ENCODE results near the gene NFAT5. TPM values are rescaled to one million over a fixed set of nuclear protein-coding genes. Genes with fewer than 3 reads are reported as not detected.

The NFAT5 gene
- total and polyA plus RNA-seq, 9 of the 15 experiments (the other 6 are each of a cell fraction or from before 2014, with no cell fraction given), result 0.78 to 20.5 (median 12.4) TPM

DNA sequence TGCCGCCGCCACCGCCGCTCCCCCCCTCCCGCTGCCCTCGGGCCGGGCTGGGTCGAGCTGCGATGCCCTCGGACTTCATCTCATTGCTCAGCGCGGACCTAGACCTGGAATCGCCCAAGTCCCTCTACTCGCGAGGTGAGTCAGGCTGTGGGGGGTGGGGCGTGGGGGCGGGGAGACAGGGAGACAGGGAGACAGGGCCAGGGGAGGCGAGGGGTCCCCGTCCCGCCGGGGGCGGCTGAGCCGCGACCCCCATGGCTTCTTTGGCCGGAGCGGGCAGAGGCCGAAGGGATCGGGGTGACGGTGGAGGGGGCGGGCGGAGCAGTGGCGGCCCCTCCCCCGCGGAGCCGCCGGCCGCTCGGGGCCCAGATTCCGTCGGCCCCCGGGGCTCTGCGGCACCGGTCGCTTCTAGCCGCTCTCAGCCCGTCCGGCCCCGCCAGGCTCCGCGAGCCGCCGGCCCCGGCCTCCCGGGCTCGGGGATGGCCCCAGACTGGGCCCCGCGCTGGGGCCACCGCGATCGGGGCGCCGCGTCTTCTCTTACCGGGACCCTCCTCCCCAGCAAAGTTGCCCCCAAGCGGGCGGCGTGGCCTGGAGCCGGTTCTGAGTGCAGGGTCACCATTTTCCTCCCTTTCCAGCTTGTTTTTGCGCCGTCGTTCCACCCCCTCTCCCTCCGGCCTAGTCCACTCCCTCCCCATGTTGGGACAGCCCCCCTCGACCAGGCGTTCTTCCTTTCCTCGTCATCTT lies 644 bp downstream of the NFAT5 start (continued):
- TF ChIP-seq, protein P1, sequence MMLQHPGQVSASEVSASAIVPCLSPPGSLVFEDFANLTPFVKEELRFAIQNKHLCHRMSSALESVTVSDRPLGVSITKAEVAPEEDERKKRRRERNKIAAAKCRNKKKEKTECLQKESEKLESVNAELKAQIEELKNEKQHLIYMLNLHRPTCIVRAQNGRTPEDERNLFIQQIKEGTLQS (IDR thresholded peaks at IDR 0.05), result peak; percentile 51
- TF ChIP-seq, protein P1 (CRISPR knock-in tag; conservative IDR thresholded peaks at IDR 0.05), result no peak
- TF ChIP-seq E2F3 (CRISPR knock-in tag; IDR thresholded peaks at IDR 0.05) (no peak), USF2 (CRISPR knock-in tag; IDR thresholded peaks at IDR 0.05) (no peak), PRPF4 (IDR thresholded peaks at IDR 0.05; ENCODE audit: insufficient read depth, low read depth, low read length, poor library complexity, severe bottlenecking) (peak; percentile 59), NFRKB (IDR thresholded peaks at IDR 0.05; ENCODE audit: low read depth) (0 out of 2 replicates have a peak, but pooled peaks have one; percentile 53), SIX5 (IDR thresholded peaks at IDR 0.05; ENCODE audit: borderline replicate concordance in 1 of 2, insufficient read depth in 1 of 2, low read depth in 1 of 2, low read length in 2 of 2) (no peak), ZNF274 (IDR thresholded peaks at IDR 0.05; ENCODE audit: borderline replicate concordance, low read depth, low read length) (no peak), SRSF7 (optimal IDR thresholded peaks at IDR 0.05; ENCODE audit: low read depth, low read length) (no peak), LCOR (CRISPR knock-in tag; IDR thresholded peaks at IDR 0.05) (no peak), RBFOX2 (IDR thresholded peaks at IDR 0.05; ENCODE audit: low read depth, low read length) (peak; percentile 0; the same call in 1 of the 2 replicates), SIN3A (IDR thresholded peaks at IDR 0.05; ENCODE audit: borderline replicate concordance in 2 of 2, control insufficient read depth in 1 of 2, low read depth in 2 of 2, low read length in 2 of 2) (0 out of 4 replicates have a peak, but pooled peaks have one; percentile 7 to 28)
- TF ChIP-seq, protein P2, sequence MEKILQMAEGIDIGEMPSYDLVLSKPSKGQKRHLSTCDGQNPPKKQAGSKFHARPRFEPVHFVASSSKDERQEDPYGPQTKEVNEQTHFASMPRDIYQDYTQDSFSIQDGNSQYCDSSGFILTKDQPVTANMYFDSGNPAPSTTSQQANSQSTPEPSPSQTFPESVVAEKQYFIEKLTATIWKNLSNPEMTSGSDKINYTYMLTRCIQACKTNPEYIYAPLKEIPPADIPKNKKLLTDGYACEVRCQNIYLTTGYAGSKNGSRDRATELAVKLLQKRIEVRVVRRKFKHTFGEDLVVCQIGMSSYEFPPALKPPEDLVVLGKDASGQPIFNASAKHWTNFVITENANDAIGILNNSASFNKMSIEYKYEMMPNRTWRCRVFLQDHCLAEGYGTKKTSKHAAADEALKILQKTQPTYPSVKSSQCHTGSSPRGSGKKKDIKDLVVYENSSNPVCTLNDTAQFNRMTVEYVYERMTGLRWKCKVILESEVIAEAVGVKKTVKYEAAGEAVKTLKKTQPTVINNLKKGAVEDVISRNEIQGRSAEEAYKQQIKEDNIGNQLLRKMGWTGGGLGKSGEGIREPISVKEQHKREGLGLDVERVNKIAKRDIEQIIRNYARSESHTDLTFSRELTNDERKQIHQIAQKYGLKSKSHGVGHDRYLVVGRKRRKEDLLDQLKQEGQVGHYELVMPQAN (IDR thresholded peaks at IDR 0.05; ENCODE audit: borderline replicate concordance), result no peak
- TF ChIP-seq, protein P3, sequence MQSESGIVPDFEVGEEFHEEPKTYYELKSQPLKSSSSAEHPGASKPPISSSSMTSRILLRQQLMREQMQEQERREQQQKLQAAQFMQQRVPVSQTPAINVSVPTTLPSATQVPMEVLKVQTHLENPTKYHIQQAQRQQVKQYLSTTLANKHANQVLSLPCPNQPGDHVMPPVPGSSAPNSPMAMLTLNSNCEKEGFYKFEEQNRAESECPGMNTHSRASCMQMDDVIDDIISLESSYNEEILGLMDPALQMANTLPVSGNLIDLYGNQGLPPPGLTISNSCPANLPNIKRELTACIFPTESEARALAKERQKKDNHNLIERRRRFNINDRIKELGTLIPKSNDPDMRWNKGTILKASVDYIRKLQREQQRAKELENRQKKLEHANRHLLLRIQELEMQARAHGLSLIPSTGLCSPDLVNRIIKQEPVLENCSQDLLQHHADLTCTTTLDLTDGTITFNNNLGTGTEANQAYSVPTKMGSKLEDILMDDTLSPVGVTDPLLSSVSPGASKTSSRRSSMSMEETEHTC (IDR thresholded peaks at IDR 0.05), result no peak
- TF ChIP-seq, protein P4, sequence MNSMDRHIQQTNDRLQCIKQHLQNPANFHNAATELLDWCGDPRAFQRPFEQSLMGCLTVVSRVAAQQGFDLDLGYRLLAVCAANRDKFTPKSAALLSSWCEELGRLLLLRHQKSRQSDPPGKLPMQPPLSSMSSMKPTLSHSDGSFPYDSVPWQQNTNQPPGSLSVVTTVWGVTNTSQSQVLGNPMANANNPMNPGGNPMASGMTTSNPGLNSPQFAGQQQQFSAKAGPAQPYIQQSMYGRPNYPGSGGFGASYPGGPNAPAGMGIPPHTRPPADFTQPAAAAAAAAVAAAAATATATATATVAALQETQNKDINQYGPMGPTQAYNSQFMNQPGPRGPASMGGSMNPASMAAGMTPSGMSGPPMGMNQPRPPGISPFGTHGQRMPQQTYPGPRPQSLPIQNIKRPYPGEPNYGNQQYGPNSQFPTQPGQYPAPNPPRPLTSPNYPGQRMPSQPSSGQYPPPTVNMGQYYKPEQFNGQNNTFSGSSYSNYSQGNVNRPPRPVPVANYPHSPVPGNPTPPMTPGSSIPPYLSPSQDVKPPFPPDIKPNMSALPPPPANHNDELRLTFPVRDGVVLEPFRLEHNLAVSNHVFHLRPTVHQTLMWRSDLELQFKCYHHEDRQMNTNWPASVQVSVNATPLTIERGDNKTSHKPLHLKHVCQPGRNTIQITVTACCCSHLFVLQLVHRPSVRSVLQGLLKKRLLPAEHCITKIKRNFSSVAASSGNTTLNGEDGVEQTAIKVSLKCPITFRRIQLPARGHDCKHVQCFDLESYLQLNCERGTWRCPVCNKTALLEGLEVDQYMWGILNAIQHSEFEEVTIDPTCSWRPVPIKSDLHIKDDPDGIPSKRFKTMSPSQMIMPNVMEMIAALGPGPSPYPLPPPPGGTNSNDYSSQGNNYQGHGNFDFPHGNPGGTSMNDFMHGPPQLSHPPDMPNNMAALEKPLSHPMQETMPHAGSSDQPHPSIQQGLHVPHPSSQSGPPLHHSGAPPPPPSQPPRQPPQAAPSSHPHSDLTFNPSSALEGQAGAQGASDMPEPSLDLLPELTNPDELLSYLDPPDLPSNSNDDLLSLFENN (IDR thresholded peaks at IDR 0.05; ENCODE audit: low read depth in 2 of 2, low read length in 2 of 2), result no peak

All from K562 (cell line).